Measurements from ENCODE around the gene CERS2.

DNA sequence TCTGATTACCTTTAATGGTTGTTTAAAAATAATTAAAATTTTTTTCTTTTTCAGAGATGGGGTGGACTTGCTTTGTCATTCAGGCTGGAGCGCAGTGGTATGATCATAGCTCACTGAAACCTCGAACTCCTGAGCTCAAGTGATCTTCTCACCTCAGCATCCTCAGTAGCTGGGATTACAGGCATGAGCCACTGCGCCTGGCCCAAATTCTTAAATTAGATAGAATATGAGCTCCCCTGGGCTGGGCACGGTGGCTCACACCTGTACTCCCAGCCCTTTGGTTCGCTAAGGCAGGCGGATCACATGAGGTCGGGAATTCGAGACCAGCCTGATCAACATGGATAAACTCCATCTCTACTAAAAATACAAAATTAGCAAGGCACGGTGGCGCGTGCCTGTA lies 17.0 kb downstream of the CERS2 start:
- TF ChIP-seq CTCF (conservative IDR thresholded peaks at IDR 0.05 in 1 of 2, IDR thresholded peaks at IDR 0.05 in 1 of 2; ENCODE audit: extremely low read depth in 1 of 2, insufficient read depth in 1 of 2, low read depth in 1 of 2, low read length in 2 of 2) (no peak), EZH2 (IDR thresholded peaks at IDR 0.05; ENCODE audit: borderline replicate concordance, low read length) (no peak)

Measured in mammary epithelial cell (primary cell).